Peyer's patch (tissue), 4 donors: ENCODE results near the gene UTP14A. TPM values are rescaled to one million over a fixed set of nuclear protein-coding genes. Genes with fewer than 3 reads are reported as not detected.
A peak's percentile ranks its signal among the peaks of the same experiment; 100 is the strongest.

ENCODE experiments used
- DNase-seq, 3 donors: peaks; one replicate each; pipeline ENCODE4 v3.0.0-alpha.2; 2017 to 2019
- H3K27ac ChIP-seq, 4 donors: fragments of 200-600 bp; sonication (generic); one replicate each; pipeline ENCODE4 v1.5.1; 2016 to 2019
- H3K27me3 ChIP-seq, 2 donors: fragments of 200-600 bp; sonication (generic); one replicate each; pipeline ENCODE4 v1.5.1; 2019
- H3K36me3 ChIP-seq, 3 donors: fragments of 200-600 bp; sonication (generic); one replicate each; pipeline ENCODE4 v1.5.1; 2016 to 2019
- H3K4me1 ChIP-seq, 4 donors: fragments of 200-600 bp; sonication (generic); one replicate each; pipeline ENCODE4 v1.5.1; 2016 to 2019
- H3K4me3 ChIP-seq, 4 donors: fragments of 200-600 bp; sonication (generic); 1 replicate in 3 of 4; 2 replicates in 1 of 4; pipeline ENCODE4 v1.5.1; 2016 to 2019; ENCODE audit warnings: mild to moderate bottlenecking in 1 of 4
- H3K9me3 ChIP-seq, 4 donors: fragments of 200-600 bp; sonication (generic); one replicate each; pipeline ENCODE4 v1.5.1; 2016 to 2019; ENCODE audit warnings: mild to moderate bottlenecking in 1 of 4
- CTCF ChIP-seq, 6 experiments: fragments of 450-650 bp in 4 of 6; fragments of 200-600 bp in 2 of 6; sonication (generic) in 1 of 6; IDR thresholded peaks; one replicate each; pipeline ENCODE4 v1.5.1; 2017 to 2019; ENCODE audit warnings: antibody characterized with exemption in 6 of 6, mild to moderate bottlenecking in 3 of 6, moderate library complexity in 1 of 6
- POLR2A ChIP-seq, 2 donors: fragments of 450-650 bp; IDR thresholded peaks; one replicate each; pipeline ENCODE4 v1.5.1; 2017; ENCODE audit warnings: antibody characterized with exemption in 2 of 2, mild to moderate bottlenecking in 2 of 2, moderate library complexity in 2 of 2
- total RNA-seq, 4 donors: library from RNA; depleted of rRNA; stranded (reverse); fragments of >200 nt; gene quantifications; one replicate each; pipeline ENCODE4 v1.1.0, GENCODE V29; 2016

UTP14A gene
- total RNA-seq, 4 donors from 2014 or later = 8.6 to 46.2 (median 11.2) TPM

GRCh38 chrX:129957241-129958082, 51.5 kb downstream of the UTP14A start:
- Histone ChIP-seq H3K27ac (peak overlapping the region; percentile 63 to 74 (median 72)), H3K4me1 (peaks cover 0 to 3% (median 0%) of the 10 kb centered on the region in 4 donors), H3K27me3 (no peaks in the 10 kb centered on the region), H3K36me3 (no peaks in the 10 kb centered on the region), H3K9me3 (peaks cover 0 to 3% (median 0%) of the 10 kb centered on the region in 4 donors), H3K4me3 (peak overlapping the region; percentile 32 to 55 (median 46))
- TF ChIP-seq CTCF (IDR thresholded peaks at IDR 0.05) = no peak
- no peak for TF ChIP-seq POLR2A (IDR thresholded peaks at IDR 0.05)
- DNase-seq = peak; percentile 69 to 88 (median 74)

- Histone ChIP-seq H3K27me3 (no peaks in the 10 kb centered on the region), H3K9me3 (peaks cover 0 to 3% (median 0%) of the 10 kb centered on the region in 4 donors), H3K4me3 (no peak overlapping the region), H3K36me3 (no peaks in the 10 kb centered on the region), H3K27ac (peak overlapping the region; percentile 63 to 74 (median 72)), H3K4me1 (peaks cover 0 to 3% (median 0%) of the 10 kb centered on the region in 4 donors)
- TF ChIP-seq CTCF (IDR thresholded peaks at IDR 0.05) (no peak), POLR2A (IDR thresholded peaks at IDR 0.05) (no peak)
- DNase-seq = no peak
Observed at GRCh38 chrX:129958083-129958465, 52.1 kb downstream of the UTP14A start.

GRCh38 chrX:129958814-129959492, 53.0 kb downstream of the UTP14A start:
- peaks cover 0 to 3% (median 0%) of the 10 kb centered on the region in 4 donors for H3K9me3 ChIP-seq
- DNase-seq = no peak

GRCh38 chrX:129959493-129959832, 53.5 kb downstream of the UTP14A start:
- Histone ChIP-seq H3K4me1 (peaks cover 0 to 3% (median 0%) of the 10 kb centered on the region in 4 donors), H3K9me3 (peaks cover 0 to 3% (median 0%) of the 10 kb centered on the region in 4 donors), H3K36me3 (no peaks in the 10 kb centered on the region), H3K27me3 (no peaks in the 10 kb centered on the region), H3K4me3 (no peak overlapping the region), H3K27ac (no peak overlapping the region)
- TF ChIP-seq POLR2A (IDR thresholded peaks at IDR 0.05) (no peak), CTCF (IDR thresholded peaks at IDR 0.05) (no peak)
- DNase-seq = peak in 1 of 3 donors; percentile 55

More at GRCh38 chrX:129958814-129959492, 53.0 kb downstream of the UTP14A start:
- H3K4me3 ChIP-seq = no peak overlapping the region
- H3K36me3 ChIP-seq = no peaks in the 10 kb centered on the region
- peaks cover 0 to 3% (median 0%) of the 10 kb centered on the region in 4 donors for H3K4me1 ChIP-seq
- no peaks in the 10 kb centered on the region for H3K27me3 ChIP-seq
- TF ChIP-seq CTCF (IDR thresholded peaks at IDR 0.05) = no peak
- TF ChIP-seq POLR2A (IDR thresholded peaks at IDR 0.05) = no peak
- H3K27ac ChIP-seq = no peak overlapping the region

GRCh38 chrX:129961180-129962083, 55.5 kb downstream of the UTP14A start:
- peaks cover 0 to 3% (median 0%) of the 10 kb centered on the region in 4 donors for H3K4me1 ChIP-seq
- DNase-seq = peak; percentile 81 to 92 (median 82)
- peak overlapping the region; percentile 15 to 36 (median 26) for H3K4me3 ChIP-seq
- TF ChIP-seq CTCF (IDR thresholded peaks at IDR 0.05) (no peak), POLR2A (IDR thresholded peaks at IDR 0.05) (peak; percentile 46 to 50)
- H3K9me3 ChIP-seq = peaks cover 0 to 3% (median 0%) of the 10 kb centered on the region in 4 donors
- H3K27ac ChIP-seq = peak overlapping the region; percentile 18 to 72 (median 58)
- H3K27me3 ChIP-seq = no peaks in the 10 kb centered on the region
- H3K36me3 ChIP-seq = no peaks in the 10 kb centered on the region
